Loucy (cell line): ENCODE measurements around the gene PSME4.

Experiments used
- CTCF ChIP-seq: fragments of 200-600 bp; sonication (generic); conservative IDR thresholded peaks from 2 replicates; pipeline ENCODE4 v1.5.1; 2014; ENCODE audit warnings: mild to moderate bottlenecking, antibody characterized with exemption, low read length
- EZH2phosphoT487 ChIP-seq: fragments of 200-600 bp; IDR thresholded peaks from 2 replicates; pipeline ENCODE4 v1.6.1; 2018; ENCODE audit warnings: antibody characterized with exemption, mild to moderate bottlenecking, moderate library complexity, borderline replicate concordance

- TF ChIP-seq CTCF, result no peak
- no peak for TF ChIP-seq EZH2phosphoT487
Observed at GRCh38 chr2:53969968-53970723, 647 bp downstream of the PSME4 start.
